Amygdala (tissue), 56 donors: ENCODE measurements around the gene FAM210A.
"Not testable (repeated sequence)": the region's sequence is repeated elsewhere in the genome, so short reads cannot be mapped to it uniquely, and the experiment has no call there.

Experiments
- DNase-seq, 56 donors: peaks; one replicate each; lab custom pipeline; 2025; lab: John Stamatoyannopoulos, UW

Gene FAM210A

GRCh38 chr18:13710414-13710831, 15.9 kb downstream of the FAM210A start:
- no peak for DNase-seq

- no peak for DNase-seq
These were observed 22.5 kb downstream of the FAM210A start for GRCh38 chr18:13703899-13704298.

DNA sequence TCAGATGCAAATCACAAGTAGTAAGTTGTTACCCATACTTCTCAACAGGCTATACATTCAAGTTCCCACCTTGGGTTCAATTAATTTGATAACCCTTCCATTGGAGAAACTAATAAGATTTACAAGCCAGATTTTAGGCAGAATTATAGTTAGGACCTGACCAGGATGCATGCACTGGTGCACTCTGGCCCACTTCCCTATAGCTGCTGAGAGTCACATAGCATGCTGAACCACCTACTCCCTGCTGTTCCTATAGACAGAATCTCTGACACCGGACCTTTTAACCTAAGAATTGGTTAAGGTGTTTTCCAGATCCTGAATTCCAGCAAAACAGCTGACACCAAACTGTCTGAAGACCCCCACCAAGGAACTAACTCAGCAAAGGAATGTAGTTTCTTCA, 26.2 kb downstream of the FAM210A start:
- DNase-seq, result no peak

DNA sequence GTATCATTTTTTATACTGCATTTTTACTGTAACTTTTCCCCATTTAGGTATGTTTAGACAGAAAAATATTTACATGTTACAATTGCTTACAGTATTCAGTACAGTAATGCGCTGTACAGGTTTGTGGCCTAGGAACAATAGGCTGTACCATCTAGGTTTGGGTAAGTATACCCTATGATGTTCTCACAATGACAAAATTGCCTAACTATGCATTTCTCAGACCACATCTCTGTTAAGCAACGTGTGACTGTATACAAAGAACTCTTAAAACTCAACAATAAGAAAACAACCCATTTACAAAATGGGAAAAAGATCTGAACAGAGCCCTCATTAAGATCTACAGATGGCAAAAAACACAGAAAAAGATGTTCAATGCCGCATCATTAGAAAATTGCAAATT, 29.4 kb downstream of the FAM210A start:
- no peak for DNase-seq

- DNase-seq, result not testable (repeated sequence)
These were observed 31.0 kb downstream of the FAM210A start for GRCh38 chr18:13695337-13695736.

DNA sequence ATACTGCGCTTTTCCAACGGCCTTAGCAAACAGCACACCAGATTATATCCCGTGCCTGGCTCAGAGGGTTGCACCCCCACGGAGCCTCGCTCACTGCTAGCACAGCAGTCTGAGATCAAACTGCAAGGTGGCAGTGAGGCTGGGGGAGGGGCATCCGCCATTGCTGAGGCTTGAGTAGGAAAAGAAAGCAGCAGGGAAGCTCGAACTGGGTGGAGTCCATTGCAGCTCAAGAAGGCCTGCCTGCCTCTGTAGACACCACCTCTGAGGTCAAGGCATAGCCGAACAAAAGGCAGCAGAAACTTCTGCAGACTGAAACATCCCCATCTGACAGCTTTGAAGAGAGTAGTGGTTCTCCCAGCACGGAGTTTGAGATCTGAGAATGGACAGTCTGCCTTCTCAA, 36.3 kb downstream of the FAM210A start:
- not testable (repeated sequence) for DNase-seq

GRCh38 chr18:13688191-13689136, 37.9 kb downstream of the FAM210A start:
- DNase-seq, result peak in 1 of 56 donors; percentile 21

GRCh38 chr18:13684546-13684945, 41.8 kb downstream of the FAM210A start:
- no peak for DNase-seq

GRCh38 chr18:13681701-13682100, 44.7 kb downstream of the FAM210A start:
- no peak for DNase-seq

GRCh38 chr18:13680612-13681011, 45.7 kb downstream of the FAM210A start:
- peak in 5 of 56 donors; percentile 3 to 40 (median 17) for DNase-seq

DNA sequence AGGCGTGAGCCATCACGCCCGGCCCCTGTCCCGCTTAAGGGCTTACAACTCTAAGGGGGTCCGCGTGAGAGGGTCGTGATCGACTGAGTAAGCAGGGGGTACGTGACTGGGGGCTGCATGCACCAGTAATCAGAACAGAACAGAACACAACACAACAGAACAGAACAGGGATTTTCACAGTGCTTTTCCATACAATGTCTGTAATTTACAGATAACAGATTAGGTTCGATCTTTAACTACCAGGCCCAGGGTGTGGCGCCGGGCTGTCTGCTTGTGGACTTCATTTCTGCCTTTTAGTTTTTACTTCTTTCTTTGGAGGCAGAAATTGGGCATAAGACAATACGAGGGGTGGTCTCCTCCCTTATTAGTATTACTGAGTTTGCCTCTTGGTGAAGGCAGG, 49.0 kb downstream of the FAM210A start:
- not testable (repeated sequence) for DNase-seq

- no peak for DNase-seq
These were observed 49.9 kb downstream of the FAM210A start for GRCh38 chr18:13676471-13676870.

- DNase-seq, result no peak
These were observed 53.7 kb downstream of the FAM210A start for GRCh38 chr18:13672657-13673056.

- no peak for DNase-seq
These were observed 64.5 kb downstream of the FAM210A start for GRCh38 chr18:13661779-13662256.

DNA sequence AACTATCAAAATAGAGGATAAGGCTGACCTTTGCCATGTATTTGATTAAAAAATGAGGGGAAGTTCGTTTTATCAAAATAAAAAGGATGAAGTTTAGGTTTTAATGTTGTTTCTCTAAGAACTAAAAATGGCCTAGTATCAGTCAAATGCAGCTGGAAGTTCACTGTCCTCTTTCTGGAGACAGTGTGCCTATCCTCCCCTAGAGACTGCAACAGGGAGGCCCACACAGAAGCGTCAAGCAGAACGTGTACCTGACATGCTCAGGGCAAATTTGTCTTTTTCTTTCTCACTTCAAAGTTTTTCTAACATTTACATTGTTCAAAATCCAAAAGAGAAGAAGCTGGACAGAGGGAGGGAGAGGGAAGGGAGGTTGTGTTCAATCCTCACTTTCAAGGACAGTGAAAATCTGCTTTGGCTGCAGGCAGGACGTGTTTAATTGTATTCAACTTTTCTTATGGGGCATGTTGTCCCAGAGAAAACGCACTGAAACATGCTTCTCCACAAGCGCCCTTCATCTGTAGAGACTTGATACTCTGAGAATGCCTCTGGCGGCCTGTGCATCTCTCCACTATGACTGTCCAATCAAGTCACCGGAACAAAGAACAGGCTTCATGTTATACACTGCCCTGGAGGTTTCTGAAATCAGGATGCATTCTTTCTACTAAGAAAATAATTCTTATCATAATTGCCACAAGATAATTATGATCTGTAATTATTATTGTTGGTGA, 65.1 kb downstream of the FAM210A start:
- no peak for DNase-seq

- no peak for DNase-seq
These were observed 65.8 kb downstream of the FAM210A start for GRCh38 chr18:13660510-13660909.

DNA sequence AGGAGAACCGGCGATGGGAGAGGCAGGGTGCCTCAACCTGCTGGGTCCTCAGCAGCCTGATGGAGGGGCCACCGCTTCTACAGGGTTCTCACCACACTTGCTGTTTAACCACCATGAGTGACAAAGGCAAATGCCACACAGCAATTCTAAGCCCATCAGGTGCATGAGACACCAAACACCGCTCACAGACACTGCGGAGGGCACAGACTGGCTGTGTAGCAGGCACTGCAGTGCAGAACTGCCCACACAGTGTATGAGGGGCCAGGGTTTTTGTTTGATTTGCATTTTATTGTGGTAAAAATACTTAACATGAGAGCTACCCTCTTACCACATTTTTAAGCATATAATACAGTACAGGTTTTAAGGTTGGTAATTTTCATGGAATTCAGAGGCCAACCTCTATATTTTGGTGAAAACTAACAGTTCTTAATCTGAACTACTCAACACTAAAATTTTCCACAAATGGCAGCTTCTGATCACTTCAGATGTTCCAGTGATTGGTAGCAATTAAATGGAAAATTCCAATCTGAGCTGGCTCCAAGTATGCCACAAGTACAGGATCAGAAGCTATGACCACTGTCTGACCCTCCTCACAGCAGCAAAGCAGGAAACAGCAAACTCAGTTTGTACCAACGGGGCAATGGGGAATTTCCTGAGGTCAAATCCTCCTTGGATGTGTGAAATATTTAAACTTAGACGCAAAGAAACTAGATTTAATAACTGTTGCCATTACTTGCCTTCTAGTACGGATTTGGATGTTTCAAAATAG, 67.7 kb downstream of the FAM210A start:
- no peak for DNase-seq

DNA sequence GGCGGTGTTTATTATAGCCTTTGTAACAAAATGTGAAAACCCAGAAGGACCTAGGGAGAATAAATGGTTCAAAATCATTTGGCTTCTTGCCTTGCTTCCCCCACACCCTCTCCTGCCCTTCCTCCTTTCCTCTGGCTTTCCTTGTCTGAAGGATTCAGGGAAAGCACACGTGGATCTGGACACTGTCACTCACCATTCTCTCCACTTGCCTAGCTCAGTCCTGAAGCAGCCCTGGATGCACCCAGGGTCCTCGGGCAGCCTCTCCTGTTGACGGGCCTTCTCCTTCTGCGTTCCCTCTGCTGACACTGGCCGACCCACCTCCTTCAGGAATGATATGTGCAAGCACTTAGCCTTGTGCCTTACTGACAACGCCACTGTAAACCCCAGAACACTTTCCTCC, 68.4 kb downstream of the FAM210A start:
- no peak for DNase-seq

DNA sequence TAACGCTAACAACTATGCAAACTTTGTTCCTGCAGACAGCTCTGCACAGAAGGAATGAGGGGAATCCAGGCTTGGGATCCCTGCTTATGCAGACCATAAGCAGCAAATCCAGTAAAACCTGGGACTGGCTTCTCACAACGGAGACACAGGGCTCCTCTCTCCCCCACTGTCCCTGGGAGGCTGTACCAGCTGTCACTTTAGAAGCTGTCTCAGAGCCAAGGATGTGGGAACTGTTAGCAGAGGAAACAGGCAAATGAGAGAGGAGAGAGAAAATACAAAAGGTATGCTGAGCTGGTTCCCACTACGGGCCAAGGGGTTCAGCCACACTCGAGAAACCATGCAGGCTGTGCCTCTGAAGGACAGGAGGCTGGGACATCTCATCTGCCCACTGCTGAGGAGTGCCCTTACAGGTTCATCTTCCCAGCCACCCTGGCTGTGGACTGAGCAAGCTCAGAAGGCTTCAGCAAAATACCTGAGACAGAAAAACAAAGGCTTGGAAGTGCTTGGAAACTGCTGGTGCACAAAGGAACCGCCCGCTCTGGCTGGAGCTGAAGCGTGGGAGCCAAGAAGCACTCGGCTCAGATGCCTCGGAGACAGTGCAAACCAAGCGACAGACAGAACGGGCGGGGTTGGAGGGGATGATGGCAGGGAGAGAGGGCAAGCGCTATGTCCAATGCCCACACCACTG, 72.5 kb downstream of the FAM210A start:
- DNase-seq, result peak in 15 of 56 donors; percentile 10 to 63 (median 35)
